Kidney glomerular epithelial cell (primary cell): ENCODE measurements around the gene PPP1R16B.
A peak's percentile ranks its signal among the peaks of the same experiment; 100 is the strongest.
"Not testable (repeated sequence)": the region's sequence is repeated elsewhere in the genome, so short reads cannot be mapped to it uniquely, and the experiment has no call there.

Experiments
- DNase-seq: peaks from one replicate; lab custom pipeline; 2025; lab: John Stamatoyannopoulos, UW

The PPP1R16B gene

DNA sequence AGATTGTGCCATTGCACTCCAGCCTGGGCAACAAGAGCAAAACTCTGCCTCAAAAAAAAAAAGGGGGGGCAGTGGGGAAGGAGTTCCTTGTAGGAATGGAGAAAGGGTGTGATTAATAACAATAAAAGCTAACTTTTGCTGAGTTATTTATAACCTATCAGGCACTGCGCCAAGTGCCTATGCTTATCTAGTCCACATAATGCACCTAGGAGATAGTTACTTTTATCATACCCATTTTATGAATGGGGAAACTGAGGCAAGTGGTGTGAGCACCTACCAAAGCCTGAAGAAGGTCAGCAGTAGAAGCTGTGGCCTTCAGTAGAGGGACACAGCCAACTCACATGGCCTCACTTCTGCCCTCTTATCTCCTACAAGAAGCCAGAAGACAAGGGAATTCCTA is 13.6 kb upstream of the PPP1R16B start:
- no peak for DNase-seq

DNA sequence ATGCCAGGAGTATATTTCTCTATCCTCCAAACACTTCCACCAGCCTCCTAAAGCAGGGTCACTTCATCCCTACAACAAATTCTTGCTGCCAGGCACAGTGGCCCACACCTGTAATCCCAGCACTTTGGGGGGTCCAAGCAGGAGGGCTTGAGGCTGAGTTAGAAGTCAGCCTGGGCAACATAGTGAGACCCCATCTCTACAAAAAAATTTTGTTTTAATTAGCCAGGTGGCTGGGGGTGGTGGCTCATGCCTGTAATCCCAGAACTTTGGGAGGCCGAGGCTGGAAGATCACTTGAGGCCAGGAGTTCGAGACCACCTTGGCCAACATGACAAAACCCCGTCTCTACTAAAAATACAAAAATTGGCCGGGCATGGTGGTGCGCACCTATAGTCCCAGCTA is 11.4 kb upstream of the PPP1R16B start:
- not testable (repeated sequence) for DNase-seq

DNA sequence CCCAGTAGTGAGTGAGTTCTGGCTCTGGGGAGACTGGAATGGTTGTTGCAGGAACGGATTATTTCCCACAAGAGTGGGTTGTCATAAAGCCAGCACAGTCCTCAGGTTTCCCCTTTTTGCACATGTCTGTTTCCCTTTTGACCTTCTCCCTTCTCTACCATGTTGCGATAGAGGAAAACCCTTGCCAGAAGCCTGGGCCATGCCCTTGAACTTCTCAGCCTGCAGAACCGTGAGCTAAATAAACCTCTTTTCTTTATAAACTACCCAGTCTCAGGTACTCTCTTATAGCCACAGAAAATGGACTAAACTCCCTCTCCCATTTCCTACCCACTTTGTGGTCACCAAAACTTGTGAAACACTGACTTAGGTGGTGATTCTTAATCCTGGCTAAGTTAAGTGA is 7.2 kb upstream of the PPP1R16B start:
- no peak for DNase-seq

DNA sequence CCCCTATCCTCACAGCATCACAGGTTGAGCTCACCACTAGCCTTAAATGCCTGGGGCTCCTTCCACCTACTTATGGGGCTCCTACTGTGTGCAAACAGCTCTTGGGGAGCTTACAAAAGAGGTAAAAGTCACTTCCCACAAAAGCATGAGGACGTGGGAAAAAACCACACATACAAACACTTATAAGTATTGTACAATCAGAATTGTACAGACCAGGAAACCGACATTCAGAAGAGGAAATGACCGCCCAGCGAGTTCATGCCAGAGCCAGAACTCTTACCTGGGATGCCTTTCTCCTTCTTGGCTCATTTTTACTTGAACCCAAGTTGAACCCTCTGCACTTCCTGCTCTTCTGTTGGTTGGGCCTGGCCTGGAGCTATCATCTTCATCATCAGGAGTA is 6.3 kb upstream of the PPP1R16B start:
- DNase-seq, result no peak

DNA sequence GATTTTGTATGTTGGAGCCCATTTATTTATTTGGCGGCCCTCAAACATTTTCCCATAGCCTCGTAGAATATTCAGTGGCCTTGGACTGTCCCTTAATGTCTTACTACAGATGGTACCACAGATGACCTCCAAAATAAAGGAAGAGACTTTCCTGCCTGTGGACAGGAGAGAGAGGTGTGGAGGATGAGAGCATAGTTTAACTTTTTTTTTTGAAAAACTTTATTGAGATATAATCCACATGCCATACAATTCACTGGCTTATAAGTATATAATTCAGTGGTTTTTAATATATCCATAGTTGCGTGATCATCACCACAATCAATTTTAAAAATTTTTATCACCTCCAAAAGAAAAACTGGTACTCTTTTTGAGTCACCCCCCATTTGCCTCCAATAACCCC is 4.6 kb upstream of the PPP1R16B start:
- no peak for DNase-seq

DNA sequence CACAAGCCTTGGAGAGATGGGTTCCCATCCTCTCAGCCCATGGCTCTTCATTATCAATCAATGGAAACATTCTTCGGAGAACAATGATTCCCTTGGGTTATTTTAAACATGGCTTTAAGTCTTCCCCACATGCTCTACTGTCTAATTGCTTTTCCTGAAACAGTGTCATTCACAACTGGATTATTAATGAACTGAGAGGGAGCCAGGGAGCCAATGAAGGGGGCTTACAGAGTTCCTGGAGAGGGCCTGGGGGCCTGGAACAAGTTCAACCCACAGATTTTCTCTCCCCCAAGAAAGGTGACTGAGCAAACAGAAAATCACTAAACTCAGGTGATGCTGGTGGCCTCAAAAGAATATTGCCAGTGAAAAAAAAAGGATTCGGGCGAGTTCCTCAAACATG is 1.3 kb upstream of the PPP1R16B start:
- DNase-seq, result no peak

DNA sequence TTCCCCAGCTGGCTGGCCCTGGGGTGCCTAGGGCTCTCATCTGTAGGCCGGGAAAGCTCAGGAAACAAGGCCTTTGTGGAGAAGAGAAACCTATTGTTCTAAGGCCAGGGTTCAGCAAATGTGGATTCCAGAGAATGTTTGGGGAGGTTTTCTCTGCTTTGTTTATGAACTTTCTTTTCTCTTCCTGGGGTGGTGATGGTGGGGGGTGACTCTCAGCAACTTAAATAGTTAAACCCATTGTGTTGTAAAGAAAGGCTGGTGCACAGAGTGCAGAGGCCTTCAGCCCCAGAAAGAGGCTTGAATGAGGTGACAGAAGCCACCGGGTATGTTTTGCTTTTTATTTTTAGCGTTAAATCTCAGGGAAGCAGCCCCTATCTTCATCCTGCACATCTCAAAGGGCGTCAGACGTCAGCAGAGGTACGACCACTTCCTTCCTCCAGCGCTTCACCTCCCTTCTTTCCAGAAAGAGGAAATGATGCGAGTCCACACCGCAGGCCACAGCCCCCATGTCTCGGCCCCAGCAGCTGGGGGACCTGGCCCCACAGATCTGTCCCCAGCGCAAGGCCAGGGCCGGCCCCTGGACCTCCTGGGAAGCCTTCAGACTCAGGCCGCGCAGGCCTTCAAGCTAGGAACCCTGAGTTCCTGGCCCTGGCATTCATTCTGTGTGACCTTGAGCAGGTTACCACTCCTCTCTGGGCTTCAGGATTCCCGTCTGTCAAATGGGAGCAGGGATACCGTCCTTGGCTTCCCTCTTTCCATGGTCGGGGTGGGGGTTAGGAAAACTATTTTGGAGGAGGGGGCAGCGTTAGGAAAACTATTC is 605 bp upstream of the PPP1R16B start:
- DNase-seq, result no peak

DNA sequence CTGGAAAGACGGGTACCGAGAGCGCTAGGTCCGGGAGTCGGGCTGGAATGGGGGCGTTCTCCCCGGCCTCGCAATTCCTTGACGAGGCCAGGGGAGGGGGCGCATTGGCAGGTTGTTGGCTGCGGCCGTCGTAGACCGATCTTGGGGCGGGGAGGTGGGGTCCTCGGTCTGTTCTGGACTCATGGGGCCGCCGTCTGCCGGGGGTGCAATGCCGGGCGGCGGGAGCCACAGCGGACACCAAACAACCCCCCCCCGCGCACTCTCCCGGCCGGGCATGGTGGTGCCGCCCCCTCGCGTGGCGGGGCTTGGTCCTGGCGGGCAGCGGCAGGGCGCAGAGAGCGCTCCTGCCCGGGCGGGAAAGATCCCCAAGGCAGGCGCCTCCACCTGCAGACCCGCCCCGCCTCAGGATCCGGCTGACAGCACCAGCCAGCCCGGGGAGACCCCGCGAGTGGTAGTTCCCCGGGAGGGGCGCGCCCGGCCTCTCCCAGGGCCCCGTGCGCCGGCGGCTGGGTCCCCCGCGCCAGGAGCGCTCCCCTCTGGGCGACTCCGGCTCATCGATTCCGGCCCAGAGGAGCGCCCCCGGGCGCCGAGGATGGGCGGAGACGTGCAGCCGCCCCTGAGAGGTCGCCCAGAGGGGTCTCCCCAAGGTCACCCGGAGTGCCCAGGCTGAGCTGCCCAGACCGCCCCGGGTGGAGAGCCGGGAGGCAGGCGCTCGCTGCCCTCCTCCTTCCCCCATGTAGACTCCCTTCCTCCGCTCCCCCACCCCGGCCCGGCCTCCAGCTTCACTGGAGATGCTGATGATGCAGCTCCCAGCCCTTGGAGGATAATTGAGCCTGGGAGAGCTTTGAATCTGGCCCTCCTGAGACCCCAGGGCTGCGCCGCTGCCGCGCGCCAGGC is 709 bp downstream of the PPP1R16B start:
- DNase-seq, result no peak

DNA sequence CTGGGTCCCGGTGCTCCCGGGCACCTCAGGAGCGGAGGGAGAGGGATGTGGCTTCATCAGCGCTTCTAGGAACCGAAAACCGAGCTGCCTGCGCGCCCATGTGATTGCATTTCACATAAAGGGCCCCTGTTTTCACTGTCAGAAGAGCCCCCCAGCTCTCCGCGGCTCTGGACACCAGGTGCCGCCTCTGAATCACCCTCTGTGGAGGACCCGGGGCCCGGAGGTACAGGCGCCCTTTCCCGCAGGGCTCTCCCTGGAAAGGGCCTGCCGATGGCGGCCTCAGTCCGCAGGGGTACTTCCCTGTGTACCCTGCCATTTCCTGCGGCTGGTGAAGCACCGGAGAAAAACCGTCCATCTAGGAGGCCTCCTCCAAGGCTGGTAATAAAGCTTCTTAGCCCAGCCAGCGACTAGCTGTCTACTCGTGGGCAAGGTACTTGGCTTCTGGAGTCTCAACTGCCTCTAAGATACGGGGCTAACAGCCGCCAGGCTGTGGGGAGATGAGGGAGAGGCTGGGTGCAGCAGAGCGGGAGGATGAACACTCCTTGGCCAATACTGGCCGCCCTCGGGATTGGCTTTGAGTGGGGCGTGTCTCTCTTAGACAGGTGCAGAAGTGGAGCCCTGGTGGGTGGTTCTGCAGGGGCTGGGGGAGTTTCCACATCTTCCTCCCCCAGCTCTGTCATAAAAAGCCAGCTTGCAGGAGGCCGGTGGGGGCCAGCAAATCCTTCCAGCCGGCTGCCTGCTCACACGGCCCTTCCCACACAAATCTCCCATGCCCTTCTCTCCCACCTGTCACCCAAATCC is 1.6 kb downstream of the PPP1R16B start:
- DNase-seq, result no peak

DNA sequence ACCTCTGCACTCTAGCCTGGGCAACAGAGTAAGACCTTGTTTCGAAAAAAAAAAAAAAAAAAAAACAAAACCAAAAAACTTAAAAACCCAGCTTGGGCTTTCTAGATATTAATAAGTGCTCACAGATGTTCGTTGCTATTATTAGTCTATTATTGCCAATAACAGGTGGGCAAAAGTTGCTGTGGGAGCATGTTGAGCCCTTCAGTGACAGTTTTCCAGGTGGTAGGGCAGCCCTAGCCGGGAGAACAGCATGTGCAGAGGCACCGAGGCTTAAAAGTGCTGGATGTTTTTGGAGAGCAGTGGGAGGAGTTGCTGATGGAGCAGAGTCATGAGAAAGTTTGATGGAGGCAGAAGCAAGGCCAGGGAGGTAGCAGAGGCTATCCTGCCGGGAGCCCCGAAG is 4.4 kb downstream of the PPP1R16B start:
- no peak for DNase-seq

DNA sequence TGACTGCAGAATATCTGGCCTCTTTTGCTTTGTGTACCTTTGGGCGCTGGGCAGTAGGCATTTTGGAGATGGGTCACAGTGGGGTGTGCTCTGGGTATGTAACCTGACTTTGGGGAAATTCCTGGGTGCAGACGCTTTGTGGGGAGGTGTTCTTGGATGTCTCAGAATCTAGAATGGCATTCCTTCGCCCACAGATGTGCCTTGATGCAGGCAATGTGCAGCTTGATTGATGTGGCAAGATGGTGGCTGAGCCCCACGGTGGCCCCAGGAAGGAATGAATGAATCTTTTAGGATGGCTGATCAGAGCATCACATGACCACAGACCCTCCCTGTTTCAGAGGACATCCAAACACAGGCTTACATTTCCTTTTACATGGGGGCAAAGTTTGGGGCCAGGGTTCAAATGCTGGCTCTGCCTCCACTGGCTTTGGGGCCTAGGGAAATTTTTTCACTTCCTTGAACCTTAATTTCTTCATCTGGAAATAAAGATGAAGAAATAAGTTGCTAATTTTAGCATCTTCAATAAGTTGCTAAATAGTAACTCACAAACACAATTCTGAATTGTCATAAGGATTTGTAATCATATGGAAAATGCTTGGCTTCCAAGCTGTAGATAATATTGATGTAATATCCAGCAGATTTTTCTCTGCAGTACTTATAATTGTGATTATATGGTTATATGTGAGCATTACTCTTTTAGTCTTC is 5.6 kb downstream of the PPP1R16B start:
- DNase-seq, result no peak

DNA sequence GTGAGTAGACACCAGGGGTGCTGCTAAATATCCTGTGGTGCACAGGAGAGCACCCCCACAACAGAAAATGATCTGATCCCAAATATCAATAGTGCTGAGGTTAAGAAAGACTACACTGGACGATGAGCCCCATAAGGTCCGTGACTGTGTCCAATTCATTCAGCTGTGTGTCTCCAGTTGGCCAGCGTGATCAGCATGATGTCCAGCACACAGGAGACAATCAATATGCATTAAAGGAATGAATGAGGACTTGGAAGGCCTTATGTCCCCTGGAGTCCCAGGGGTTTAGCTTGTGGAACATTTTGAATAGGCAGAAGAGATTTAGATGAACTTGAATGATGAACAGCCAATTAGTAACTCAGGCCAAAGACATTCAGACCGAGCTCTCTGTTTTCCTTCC is 6.3 kb downstream of the PPP1R16B start:
- DNase-seq, result no peak

DNA sequence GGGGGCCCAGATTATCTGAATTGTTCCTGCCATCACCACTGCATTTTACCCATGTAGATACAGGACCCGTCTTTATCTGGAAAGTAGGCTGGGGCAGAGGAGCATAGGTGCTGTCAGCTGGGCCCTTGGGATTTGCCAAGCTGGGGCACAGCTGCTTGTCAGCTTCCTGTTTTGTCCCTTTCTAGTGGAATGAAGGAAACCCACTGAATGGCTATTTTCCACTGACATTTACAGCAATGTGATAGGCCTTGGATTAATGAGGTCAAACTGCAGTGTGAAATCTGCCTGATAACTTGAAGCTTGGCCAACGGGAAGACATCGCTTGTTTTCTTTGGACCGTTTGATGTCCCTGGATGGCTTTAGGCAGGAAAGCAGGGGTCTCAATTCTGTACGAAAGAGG is 6.7 kb downstream of the PPP1R16B start:
- DNase-seq, result no peak

DNA sequence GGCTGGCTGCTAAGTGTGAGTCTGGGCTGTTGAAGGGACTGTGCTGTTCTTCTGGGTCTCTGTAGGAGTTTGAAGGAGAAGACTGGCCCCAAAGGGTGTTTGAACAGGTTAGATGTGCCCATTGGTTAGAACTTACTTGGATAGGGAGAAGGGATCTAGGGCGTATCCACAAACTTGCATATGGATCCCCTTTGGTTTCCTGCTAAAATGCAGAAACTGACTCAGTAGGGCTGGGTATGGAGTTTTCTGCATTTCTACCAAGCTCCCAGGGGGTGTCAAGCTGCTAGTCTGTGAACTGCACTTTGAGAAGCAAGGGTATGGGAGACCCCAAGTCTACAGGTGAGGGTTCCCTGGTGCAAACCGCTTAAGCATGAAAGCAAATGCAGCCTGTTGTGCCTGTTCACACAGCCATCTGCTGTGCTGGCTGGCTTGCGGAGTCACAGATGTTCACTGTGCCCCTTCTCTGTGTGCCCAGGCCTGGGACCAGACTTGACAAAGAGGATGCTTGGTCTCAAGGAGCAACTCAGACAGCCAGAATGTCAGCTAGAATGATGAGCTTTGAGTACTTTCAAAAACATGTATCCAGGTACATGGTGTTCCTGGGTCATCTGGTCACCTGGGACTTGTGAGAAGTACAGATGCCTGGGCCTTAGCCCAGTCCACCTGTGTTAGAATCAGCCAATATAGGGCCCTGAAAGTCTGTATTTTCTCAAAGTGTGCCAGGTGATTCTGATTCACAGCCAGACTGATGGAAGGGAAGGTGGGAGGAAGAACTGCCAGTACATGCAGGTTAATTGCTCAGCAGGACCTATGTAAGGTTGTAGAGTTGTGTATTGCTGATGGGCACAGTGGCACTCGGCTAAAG is 7.4 kb downstream of the PPP1R16B start:
- DNase-seq, result no peak

DNA sequence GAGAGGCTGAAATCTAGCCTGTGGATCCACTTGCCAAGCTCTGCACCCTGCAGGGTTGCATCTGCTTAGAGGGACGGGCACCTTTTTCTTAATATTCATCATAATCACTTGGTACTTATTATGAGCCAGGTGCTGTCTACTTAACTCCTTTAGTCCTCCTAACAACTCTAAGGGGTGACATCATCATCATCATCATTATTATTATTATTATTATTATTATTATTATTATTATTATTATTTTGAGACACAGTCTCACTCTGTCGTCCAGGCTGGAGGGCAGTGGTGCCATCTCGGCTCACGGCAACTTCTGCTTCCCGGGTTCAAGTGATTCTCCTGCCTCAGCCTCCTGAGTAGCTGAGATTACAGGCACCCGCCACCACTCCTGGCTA is 8.1 kb downstream of the PPP1R16B start:
- DNase-seq, result not testable (repeated sequence)

DNA sequence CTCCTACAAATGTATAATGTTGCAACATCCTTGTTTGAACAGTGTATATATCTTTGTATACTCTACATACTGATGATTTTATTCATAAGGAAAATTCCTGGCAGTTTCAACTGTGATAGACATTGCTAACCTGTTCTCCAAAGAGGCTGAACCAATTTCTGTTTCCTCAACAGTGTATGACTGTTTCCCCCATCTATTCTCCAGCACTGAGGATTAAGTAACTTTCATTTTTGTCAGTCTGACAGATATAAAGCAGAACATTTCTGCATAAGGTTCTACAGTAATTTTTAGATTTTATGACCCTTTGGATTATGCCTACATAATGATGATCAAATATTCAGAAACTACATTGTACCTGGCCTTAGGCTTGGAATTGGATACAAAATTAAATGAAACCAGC is 9.9 kb downstream of the PPP1R16B start:
- no peak for DNase-seq

DNA sequence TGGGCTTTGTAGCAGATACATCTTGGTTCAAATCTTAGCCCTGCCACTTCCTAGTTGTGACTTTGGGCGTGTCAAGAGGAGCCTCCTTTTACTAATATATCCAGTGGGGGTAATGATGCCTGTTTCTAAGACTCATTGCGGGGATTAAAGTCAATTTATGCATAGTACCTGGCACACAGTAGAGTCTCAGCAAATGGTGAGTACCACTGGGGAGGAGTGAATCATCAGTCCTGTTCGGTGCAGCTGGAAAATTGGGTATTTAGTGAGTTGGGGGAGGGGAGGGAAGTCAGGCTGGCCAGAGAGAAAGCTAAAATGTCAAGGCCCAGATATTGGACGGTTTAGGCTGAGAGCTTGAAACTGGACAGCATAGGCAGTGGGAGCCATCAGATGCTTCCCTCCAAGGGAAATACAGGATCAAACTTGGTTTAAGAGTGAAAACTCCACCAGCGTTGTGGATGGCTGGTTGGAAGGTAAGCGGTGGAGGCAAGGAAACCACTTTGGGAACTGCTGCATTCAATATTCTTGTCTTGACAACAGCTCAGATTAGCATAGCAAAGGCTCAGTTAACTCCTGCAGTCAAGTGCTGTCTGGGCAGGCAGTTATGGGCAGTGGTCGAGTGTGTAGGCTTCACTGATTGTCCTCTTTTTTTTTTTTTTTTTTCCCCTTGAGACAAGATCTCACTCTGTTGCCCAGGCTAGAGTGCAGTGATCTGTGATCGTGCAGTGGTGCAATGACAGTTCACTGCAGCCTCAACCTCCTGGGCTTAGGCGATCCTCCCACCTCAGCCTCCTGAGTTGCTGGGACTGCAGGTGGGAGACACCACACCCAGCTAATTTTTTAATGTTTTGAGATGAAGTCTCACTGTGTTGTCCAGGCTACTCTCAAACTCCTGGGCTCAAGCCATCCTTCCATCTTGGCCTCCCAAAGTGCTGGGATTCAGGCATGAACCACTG is 12.9 kb downstream of the PPP1R16B start:
- no peak for DNase-seq

DNA sequence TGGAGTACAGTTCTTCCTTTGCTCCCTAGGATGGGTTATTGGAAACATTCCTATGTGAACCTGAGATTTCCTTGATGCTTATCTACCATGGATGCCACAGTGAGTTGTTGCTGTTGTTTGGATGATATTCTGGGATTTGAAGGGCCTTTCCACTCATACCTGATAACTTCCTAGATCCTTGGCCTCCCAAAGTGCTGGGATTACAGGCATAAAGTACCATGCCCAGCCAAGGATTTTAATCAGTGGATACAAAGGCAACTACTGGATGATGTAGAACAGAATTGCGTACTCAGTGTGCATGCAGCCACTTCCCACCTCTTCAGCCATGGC is 20.0 kb downstream of the PPP1R16B start:
- no peak for DNase-seq

DNA sequence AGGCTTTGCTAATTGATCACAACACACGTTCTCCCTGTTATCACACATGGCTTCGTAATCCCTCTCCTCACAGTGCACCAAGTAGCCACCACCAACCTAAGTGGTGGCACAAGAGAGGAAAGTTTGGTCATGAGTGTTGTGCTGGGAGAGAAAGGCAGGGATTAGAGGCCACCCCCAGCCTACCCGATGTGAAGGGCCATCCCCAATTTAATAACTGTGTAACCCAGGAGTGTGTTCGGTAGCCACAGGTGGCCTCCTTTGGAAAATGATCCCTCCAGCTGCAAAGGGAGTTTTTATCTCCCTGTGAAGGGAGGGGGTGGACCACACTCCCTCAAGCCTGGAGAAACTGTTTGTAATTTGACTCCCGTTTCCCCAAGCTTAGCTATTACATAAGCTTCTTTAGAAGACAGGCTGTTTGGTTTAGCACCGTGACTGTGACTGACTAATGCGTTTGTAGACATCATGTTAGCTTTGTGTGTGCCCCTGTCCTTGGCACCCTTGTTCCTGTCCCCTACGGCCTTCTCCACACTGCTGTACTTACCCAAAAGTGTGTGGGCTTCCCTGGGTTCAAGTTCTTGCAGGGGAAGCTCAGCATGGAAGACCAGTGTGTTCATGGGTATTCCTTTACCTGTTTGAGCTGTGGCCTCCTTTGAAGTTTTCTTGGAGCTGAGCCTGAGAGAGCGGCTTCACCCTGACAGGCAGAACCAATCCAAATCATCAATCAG is 20.6 kb downstream of the PPP1R16B start:
- DNase-seq, result peak; percentile 67
